ENCODE data around the gene FAM107B. TPM values are rescaled to one million over a fixed set of nuclear protein-coding genes. Genes with fewer than 3 reads are reported as not detected.

Gene FAM107B
- total RNA-seq, 3 donors from 2014 or later = 30.8 to 56.1 (median 51.8) TPM

DNA sequence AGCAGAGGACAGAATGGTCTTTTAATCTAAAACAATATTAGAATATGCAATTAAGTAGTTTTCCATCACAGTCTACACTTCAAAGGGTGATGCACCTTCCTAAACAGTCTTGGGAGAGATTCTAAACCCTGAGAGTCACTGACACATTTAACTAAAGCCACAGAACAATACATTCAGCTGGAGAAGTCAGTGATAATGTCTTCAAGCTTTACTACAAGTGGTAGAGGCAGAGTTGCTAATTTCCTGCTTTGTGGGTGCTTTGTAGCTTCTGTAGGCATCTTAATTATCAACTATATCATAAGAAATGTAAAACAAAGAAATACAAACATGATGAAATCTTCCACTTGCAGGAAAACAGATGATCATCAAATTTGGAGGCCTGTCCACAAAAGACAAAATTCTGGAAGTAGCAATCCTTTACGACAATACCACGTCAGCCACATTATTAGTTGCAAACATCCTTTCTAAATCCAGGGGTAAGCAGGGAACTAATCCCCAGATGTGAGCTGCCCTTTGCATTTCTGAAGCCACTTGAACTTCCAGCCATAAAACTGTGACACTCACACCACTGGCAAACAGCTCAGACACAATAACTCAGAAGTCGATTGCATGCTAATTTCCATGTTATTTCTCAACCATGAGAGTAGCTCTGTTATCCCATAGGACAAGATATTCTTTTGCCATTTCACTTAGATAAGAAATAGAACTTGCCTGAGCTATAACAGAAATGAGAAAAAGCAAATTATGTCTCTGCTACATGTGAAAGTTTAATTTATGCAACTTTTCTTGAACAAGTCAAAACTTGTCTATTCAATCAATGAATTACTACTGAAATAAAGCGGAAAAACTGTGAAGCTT is 212.2 kb downstream of the FAM107B start:
- H3K9me3 ChIP-seq = no peaks in the 10 kb centered on the region
- H3K4me1 ChIP-seq = no peaks in the 10 kb centered on the region
- no peak overlapping the region for H3K4me3 ChIP-seq
- DNase-seq (ENCODE audit: low spot score in 2 of 2) = no peak
- no peak for TF ChIP-seq POLR2A (IDR thresholded peaks at IDR 0.05)
- TF ChIP-seq POLR2AphosphoS5 (IDR thresholded peaks at IDR 0.05) = no peak
- TF ChIP-seq, protein P1, sequence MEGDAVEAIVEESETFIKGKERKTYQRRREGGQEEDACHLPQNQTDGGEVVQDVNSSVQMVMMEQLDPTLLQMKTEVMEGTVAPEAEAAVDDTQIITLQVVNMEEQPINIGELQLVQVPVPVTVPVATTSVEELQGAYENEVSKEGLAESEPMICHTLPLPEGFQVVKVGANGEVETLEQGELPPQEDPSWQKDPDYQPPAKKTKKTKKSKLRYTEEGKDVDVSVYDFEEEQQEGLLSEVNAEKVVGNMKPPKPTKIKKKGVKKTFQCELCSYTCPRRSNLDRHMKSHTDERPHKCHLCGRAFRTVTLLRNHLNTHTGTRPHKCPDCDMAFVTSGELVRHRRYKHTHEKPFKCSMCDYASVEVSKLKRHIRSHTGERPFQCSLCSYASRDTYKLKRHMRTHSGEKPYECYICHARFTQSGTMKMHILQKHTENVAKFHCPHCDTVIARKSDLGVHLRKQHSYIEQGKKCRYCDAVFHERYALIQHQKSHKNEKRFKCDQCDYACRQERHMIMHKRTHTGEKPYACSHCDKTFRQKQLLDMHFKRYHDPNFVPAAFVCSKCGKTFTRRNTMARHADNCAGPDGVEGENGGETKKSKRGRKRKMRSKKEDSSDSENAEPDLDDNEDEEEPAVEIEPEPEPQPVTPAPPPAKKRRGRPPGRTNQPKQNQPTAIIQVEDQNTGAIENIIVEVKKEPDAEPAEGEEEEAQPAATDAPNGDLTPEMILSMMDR (IDR thresholded peaks at IDR 0.05) = no peak
- no peaks in the 10 kb centered on the region for H3K36me3 ChIP-seq
- no peaks in the 10 kb centered on the region for H3K27me3 ChIP-seq
- no peak overlapping the region for H3K27ac ChIP-seq
- intact Hi-C loops (cut with DNase I; ENCODE audit: low total_unique reads) = no loop called here

DNA sequence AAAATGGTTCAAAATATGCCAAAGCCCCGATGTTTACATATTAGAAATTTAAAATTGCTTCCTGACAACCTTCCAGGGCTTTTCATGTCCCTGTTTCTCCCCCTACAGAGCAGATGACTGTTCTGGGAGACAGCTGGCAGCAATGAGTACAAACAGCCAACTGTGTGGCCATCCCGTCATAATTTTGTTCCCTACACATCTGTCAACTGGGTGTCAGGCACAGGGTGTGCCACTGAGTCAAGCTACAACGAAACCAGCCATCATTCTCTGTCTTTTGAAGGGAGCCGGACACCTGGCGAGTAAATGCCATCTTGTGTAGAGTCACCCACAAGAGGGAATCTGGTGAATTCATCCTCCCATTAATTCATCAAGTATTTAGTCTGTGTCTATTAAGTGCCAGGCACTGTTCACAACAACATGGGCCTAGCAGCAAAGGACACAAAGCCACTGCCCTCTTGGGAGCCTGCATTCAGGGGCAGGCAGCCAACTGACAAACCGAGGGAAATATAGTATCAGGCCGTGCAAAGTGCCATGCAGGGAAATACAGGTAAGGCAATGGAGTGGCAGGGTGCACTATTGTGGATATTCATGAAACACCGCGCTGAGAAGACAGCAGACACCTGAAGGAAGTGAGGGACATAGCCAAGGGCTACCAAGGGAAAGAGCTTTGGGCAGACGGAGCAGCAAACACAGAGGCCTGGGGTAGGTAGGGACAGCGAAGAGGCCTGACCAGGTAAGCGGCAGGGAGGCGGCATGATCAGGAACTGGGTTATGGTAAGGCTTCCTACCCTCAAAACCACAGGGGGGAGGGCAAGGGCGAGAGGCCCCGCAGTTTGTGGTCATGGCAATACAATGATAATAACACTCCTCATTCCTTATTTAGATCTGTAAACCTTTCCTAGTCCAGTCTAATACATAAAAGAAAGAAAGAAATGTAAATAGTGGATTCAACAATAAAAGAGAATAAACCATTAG is 213.6 kb downstream of the FAM107B start:
- Histone ChIP-seq H3K4me3 (no peak overlapping the region), H3K27ac (no peak overlapping the region), H3K9me3 (no peaks in the 10 kb centered on the region), H3K4me1 (no peaks in the 10 kb centered on the region), H3K36me3 (no peaks in the 10 kb centered on the region), H3K27me3 (no peaks in the 10 kb centered on the region)
- DNase-seq (ENCODE audit: low spot score in 2 of 2) = no peak
- TF ChIP-seq POLR2A (IDR thresholded peaks at IDR 0.05) (no peak), POLR2AphosphoS5 (IDR thresholded peaks at IDR 0.05) (no peak)
- TF ChIP-seq, protein P1 (IDR thresholded peaks at IDR 0.05) = no peak
- intact Hi-C loops (cut with DNase I; ENCODE audit: low total_unique reads) = no loop called here

DNA sequence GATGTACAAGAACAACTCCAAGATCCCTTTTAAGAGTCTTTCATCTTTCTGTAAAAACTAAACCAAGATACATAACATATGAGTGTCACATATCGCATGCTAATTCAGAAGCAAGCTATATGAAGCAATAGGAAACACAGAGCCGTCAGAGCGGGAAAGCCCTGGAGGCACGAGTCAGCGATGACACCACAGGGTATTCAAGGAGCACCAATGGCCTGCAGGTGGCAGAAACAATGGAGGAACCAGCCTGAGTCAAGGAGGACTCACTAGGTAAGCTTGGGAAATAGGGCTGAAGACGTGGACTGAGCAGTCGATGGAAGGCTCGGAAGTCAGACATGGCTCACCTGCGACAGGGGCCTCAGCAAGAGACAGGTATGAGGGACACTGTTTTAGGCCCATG is 214.4 kb downstream of the FAM107B start:
- intact Hi-C loops (cut with DNase I; ENCODE audit: low total_unique reads) = no loop called here
- Histone ChIP-seq H3K4me3 (no peak overlapping the region), H3K4me1 (no peaks in the 10 kb centered on the region), H3K36me3 (no peaks in the 10 kb centered on the region), H3K9me3 (no peaks in the 10 kb centered on the region), H3K27me3 (no peaks in the 10 kb centered on the region), H3K27ac (no peak overlapping the region)
- TF ChIP-seq POLR2AphosphoS5 (IDR thresholded peaks at IDR 0.05) = no peak
- no peak for TF ChIP-seq POLR2A (IDR thresholded peaks at IDR 0.05)
- TF ChIP-seq, protein P1 (IDR thresholded peaks at IDR 0.05) = no peak
- no peak for DNase-seq (ENCODE audit: low spot score in 2 of 2)

DNA sequence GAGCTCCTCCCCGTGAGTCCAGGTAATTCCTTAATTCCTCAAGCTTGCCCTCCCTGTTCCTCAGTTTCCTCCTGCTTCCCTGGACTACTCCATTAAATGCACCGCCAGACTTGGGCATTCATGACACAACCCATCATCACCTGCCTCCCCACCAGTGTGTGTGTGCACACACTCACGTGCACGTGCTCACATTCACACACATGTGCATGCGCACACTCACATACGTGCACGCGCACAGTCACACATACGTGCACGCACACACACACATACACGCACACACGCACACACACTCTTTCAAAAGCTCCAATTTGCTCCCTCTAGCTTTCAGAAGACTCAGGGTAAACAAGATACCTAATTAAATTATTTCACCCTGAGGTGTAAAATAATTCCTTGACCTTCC is 216.7 kb downstream of the FAM107B start:
- Histone ChIP-seq H3K4me1 (peaks cover 0 to 5% of the 10 kb centered on the region in 2 donors), H3K36me3 (no peaks in the 10 kb centered on the region)

More for the DNA sequence above, 216.7 kb downstream of the FAM107B start:
- no peaks in the 10 kb centered on the region for H3K27me3 ChIP-seq
- intact Hi-C loops (cut with DNase I; ENCODE audit: low total_unique reads) = no loop called here
- H3K9me3 ChIP-seq = no peaks in the 10 kb centered on the region
- TF ChIP-seq POLR2AphosphoS5 (IDR thresholded peaks at IDR 0.05) (no peak), POLR2A (IDR thresholded peaks at IDR 0.05) (no peak)
- TF ChIP-seq, protein P1 (IDR thresholded peaks at IDR 0.05) = no peak
- H3K4me3 ChIP-seq = no peak overlapping the region
- DNase-seq (ENCODE audit: low spot score in 2 of 2) = no peak
- no peak overlapping the region for H3K27ac ChIP-seq

Data from breast epithelium (tissue), 4 donors.